Stimulated activated CD4-positive, alpha-beta T cell treated with anti-CD3 and anti-CD28 coated beads, TNF-alpha, amount 100 ng/mL, for 1 hour (primary cell): ENCODE results near the gene PDZD7.

Experiments used
- DNase-seq, 3 donors: peaks; one replicate each; pipeline ENCODE4 v3.0.0-alpha.2; 2020; ENCODE audit warnings: low read depth in 3 of 3, low spot score in 1 of 3

Gene PDZD7

GRCh38 chr10:101061624-101062231, 30.8 kb upstream of the PDZD7 start, which contains the start of gene KAZALD1:
Gene KAZALD1, plus strand, starts transcription at chr10:101061989. Its CDS starts 604 bp downstream, at chr10:101062593.
- DNase-seq, result no peak

- DNase-seq, result peak; percentile 73 to 86 (median 81)
Measured at GRCh38 chr10:101060951-101061623, 30.2 kb upstream of the PDZD7 start.

GRCh38 chr10:101060036-101060950, 29.4 kb upstream of the PDZD7 start:
- peak; percentile 68 to 91 (median 72) for DNase-seq

GRCh38 chr10:101056365-101057151, 25.6 kb upstream of the PDZD7 start:
- no peak for DNase-seq

- DNase-seq, result no peak
Measured at GRCh38 chr10:101055411-101055810, 24.5 kb upstream of the PDZD7 start.

- no peak for DNase-seq
Measured at GRCh38 chr10:101054876-101055275, 23.9 kb upstream of the PDZD7 start.

GRCh38 chr10:101054351-101054750, 23.4 kb upstream of the PDZD7 start:
- DNase-seq, result no peak

GRCh38 chr10:101053516-101053915, 22.6 kb upstream of the PDZD7 start:
- no peak for DNase-seq

- no peak for DNase-seq
Measured at GRCh38 chr10:101052285-101052684, 21.4 kb upstream of the PDZD7 start.

GRCh38 chr10:101050208-101051069, 19.5 kb upstream of the PDZD7 start:
- peak in 2 of 3 donors; percentile 56 to 80 for DNase-seq

GRCh38 chr10:101047961-101048892, 17.3 kb upstream of the PDZD7 start:
- no peak for DNase-seq

GRCh38 chr10:101047268-101047667, 16.3 kb upstream of the PDZD7 start:
- no peak for DNase-seq

- no peak for DNase-seq
Measured at GRCh38 chr10:101046332-101047238, 15.7 kb upstream of the PDZD7 start.

- no peak for DNase-seq
Measured at GRCh38 chr10:101044117-101044516, 13.2 kb upstream of the PDZD7 start.

- no peak for DNase-seq
Measured at GRCh38 chr10:101043363-101043707, 12.4 kb upstream of the PDZD7 start.

- DNase-seq, result peak; percentile 42 to 79 (median 55)
Measured at GRCh38 chr10:101042667-101043362, 11.9 kb upstream of the PDZD7 start.

- DNase-seq, result no peak
Measured at GRCh38 chr10:101042118-101042517, 11.2 kb upstream of the PDZD7 start.
